HUES64 (cell line): Measurements from ENCODE around the gene IFITM10.

Experiments used
- H3K27ac ChIP-seq: 2 replicates; pipeline ENCODE4 v1.7.0; 2013; ENCODE audit warnings: low read depth, low read length, inconsistent platforms
- H3K27me3 ChIP-seq: 2 replicates; pipeline ENCODE4 v1.6.1; 2013; ENCODE audit warnings: mild to moderate bottlenecking, low read length; ENCODE audit not compliant: insufficient read depth
- H3K36me3 ChIP-seq: 2 replicates; pipeline ENCODE4 v1.6.1; 2013; ENCODE audit warnings: mild to moderate bottlenecking, low read length; ENCODE audit not compliant: insufficient read depth
- H3K4me1 ChIP-seq: 2 replicates; pipeline ENCODE4 v1.6.1; 2013; ENCODE audit warnings: mild to moderate bottlenecking, low read length, moderate library complexity; ENCODE audit not compliant: insufficient read depth
- H3K4me3 ChIP-seq: 2 replicates; pipeline ENCODE4 v1.5.1; 2013; ENCODE audit warnings: mild to moderate bottlenecking, low read length, moderate library complexity
- H3K9ac ChIP-seq: 2 replicates; pipeline ENCODE4 v1.6.1; 2013; ENCODE audit warnings: mild to moderate bottlenecking, low read depth, low read length
- H3K9me3 ChIP-seq: 2 replicates; pipeline ENCODE4 v1.6.1; 2013; ENCODE audit warnings: low read depth, low read length; ENCODE audit not compliant: insufficient read depth
- WGBS: fragments of 150-250, 120-280 bp; methylation state at CpG from one replicate; pipeline ENCODE4 v1.1.7; 2013; ENCODE audit warnings: missing lambda C conversion rate; 5-methylcytosine and 5-hydroxymethylcytosine counted together

The IFITM10 gene

DNA sequence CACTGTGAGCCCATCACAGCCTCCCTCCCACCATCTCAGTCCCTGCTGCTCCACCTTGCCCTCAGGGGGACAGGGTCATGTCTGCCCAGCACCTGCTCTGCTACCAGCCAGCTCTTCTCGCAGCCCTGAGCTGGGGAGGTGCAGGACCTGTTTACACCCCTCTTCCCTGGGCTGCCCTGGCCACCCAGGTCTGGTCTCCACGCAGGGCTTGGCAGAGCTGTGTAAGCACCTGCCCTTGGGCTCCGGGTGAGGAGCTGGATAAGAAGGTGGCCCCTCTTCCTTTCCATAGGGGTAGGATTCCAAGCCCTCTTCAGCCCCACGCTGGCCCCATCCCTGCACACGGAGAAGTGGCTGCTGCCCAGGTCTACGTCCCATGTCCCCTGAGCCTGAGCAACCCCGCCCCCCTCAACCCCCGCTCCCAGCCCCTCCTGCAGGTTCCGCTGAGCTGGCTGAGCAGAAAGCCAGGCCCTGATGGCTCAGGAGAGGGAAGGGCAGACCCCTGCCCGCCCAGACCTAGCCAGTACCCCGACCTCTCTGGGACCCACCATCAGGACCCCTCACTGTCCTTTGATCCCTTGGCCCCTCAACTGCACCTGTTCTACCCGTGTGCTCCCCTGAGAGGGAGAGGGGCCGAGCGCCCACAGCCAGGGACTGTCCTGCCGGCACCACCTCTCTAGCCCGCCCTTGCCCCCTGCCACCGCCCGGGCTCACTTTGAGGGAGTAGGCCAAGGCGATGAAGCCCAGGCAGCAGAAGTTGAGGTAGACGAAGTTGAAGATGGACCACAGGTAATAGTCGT is 3.2 kb downstream of the IFITM10 start:
- WGBS: 91% methylated on average over 21 of the region's 21 CpGs
- Histone ChIP-seq H3K27me3 (peaks cover 42% of the 10 kb centered on the region), H3K4me1 (no peaks in the 10 kb centered on the region)

DNA sequence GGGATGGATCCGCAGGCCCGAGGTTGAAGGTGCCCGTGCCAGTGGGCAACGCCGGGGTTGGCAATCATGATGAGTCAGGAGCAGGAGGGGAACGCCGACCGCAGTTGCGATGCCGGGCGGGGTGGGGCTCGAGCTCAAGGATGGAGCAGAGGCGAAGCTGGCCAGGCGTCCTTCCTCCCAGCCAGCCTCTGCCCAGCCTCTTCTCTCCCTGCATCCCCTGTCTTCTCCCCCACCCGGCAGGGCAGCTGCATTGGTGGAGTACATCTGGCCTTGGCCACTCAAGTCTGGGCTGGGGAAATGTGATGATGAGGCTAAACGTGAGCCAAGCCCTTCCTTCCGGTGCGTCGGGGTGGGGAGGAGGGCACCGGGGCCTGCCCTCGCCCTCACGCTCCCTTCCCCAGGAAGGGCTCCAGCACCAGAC is 3.9 kb downstream of the IFITM10 start:
- no peak overlapping the region for H3K27ac ChIP-seq

More for the DNA sequence above, 3.2 kb downstream of the IFITM10 start:
- no peaks in the 10 kb centered on the region for H3K36me3 ChIP-seq
- H3K9me3 ChIP-seq: no peaks in the 10 kb centered on the region
- H3K9ac ChIP-seq: no peak overlapping the region
- no peak overlapping the region for H3K4me3 ChIP-seq
- H3K27ac ChIP-seq: no peak overlapping the region

DNA sequence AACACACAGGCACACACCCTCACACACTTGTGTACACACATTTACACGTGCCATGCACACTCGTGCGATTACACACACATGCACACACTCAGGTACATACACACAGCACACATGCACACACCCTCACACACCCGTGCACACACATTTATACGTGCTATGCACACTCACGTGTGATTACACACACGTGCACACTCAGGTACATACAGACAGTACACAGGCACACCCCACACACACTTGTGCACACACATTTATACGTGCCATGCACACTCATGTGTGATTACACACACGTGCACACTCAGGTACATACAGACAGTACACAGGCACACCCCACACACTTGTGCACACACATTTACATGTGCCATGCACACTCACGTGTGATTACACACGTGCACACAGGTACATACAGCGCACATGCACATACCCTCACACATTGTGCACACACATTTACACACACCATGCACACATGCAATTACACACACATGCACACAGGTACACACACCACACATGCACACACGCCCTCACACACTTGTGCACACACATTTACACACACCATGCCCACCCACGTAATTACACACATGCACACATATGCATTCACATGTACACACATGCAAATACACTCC is 4.6 kb downstream of the IFITM10 start:
- H3K4me1 ChIP-seq: no peaks in the 10 kb centered on the region
- no peaks in the 10 kb centered on the region for H3K36me3 ChIP-seq
- H3K9me3 ChIP-seq: no peaks in the 10 kb centered on the region
- H3K9ac ChIP-seq: no peak overlapping the region
- H3K27ac ChIP-seq: no peak overlapping the region
- peaks cover 42% of the 10 kb centered on the region for H3K27me3 ChIP-seq
- H3K4me3 ChIP-seq: no peak overlapping the region
- 92% methylated on average over 14 of the region's 14 CpGs for WGBS

More for the DNA sequence above, 3.9 kb downstream of the IFITM10 start:
- H3K4me1 ChIP-seq: no peaks in the 10 kb centered on the region
- no peak overlapping the region for H3K4me3 ChIP-seq
- no peak overlapping the region for H3K9ac ChIP-seq
- WGBS: 93% methylated on average over 22 of the region's 22 CpGs
- no peaks in the 10 kb centered on the region for H3K36me3 ChIP-seq
- H3K27me3 ChIP-seq: peaks cover 42% of the 10 kb centered on the region
- H3K9me3 ChIP-seq: no peaks in the 10 kb centered on the region

DNA sequence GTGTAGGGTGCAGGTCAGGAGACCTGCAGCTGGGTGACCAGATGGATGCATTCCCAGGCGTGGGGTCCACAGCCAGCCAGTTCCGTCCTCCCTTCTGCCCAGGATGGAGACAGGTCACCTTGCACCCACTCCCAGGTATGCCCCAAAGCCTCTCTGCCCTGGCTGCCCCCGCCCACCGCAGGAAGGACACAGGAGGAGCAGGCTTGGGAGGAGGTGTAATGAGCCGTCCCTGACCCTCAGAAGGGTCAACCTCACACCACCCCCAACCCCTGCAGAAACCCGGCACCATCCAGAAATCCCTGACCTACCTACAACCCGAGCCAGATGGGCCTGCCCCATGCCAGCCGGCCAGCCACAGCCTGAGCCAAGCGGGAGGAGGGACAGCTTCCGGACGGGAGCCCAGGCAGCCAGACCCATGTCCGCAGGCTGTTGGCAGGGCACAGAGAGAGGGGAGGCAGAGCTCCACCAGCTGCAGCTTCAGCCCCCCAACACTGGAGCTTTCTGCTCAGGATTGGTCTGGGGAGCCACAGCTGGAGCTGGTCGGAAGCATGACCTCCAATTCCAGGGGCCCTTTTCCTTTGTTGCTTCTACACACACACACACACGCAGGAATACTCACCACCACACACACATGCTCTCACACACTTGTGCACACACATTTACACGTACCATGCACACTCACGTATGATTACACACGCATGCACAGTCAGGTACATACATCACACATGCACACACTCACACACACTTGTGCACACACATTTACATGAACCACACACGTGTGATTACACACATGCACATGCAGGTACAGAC is 5.3 kb downstream of the IFITM10 start:
- 90% methylated on average over 18 of the region's 18 CpGs for WGBS
- H3K27me3 ChIP-seq: peaks cover 42% of the 10 kb centered on the region

DNA sequence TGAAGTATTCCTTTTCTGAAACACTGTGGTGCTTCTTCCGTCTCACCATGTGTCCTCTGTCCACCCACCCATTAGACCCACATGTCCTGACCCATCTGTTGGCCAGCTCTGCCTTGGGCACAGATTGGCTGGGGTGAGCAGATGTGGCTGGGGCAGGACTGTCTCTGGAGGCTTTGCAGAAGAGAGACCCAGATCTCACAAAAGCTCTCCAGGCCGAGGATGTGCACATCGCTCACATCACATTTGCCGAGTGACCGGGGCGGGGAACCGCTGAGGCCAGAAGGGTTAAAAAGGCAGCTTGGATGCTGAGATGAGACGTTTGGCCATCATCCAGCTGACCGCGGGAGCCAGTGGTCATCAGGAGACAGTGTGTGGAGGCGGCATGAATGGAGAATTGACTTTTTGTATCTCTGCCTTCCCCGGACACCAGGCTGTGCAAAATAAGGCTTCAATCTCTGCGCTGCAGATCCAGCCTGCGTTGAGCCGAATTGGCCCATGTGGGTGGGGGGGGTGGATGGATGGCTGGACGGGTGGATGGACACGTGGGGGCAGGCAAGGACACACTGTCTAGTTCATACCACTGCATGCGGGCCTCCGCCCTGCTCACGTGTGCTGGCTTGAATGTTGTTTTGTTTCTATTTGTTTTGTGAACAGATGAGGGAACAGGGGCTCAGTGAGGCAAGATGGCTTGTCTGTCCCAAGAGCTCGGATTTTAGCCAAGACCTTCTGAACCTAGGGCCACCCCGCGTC is 6.1 kb downstream of the IFITM10 start:
- Histone ChIP-seq H3K27ac (no peak overlapping the region), H3K27me3 (peaks cover 37% of the 10 kb centered on the region), H3K4me3 (no peak overlapping the region), H3K9ac (no peak overlapping the region), H3K4me1 (no peaks in the 10 kb centered on the region), H3K9me3 (no peaks in the 10 kb centered on the region), H3K36me3 (no peaks in the 10 kb centered on the region)
- WGBS: 87% methylated on average over 23 of the region's 23 CpGs

More for the DNA sequence above, 5.3 kb downstream of the IFITM10 start:
- no peak overlapping the region for H3K9ac ChIP-seq
- no peak overlapping the region for H3K4me3 ChIP-seq
- H3K4me1 ChIP-seq: no peaks in the 10 kb centered on the region
- no peaks in the 10 kb centered on the region for H3K36me3 ChIP-seq
- no peak overlapping the region for H3K27ac ChIP-seq
- H3K9me3 ChIP-seq: no peaks in the 10 kb centered on the region

DNA sequence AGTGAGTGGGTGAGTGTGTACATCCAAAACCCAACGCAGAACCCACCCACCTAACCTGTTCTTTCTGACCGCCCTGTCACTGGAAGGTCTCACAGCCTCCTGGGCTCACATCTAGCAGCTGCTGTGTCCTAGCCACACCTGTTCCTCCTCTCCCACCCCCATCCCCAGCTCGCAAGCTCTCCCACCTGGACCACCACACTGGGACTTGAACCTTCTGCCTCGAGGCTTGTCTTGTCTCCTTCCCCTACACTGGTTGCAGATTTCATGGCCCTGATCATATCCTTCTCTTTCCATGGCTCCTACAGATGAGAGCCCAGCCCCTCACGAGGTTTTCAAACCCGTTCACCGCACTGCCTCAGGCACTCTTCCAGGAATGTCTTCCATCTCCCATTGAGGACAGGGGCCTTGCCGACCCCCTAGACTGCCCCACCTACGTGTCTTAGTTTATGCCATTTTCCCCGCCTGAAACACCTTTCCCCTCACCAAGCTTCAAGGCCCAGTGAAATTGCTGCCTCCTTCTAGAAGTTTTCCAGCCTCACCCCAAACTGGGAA is 6.7 kb downstream of the IFITM10 start:
- H3K36me3 ChIP-seq: no peaks in the 10 kb centered on the region
- H3K9ac ChIP-seq: no peak overlapping the region
- peaks cover 32% of the 10 kb centered on the region for H3K27me3 ChIP-seq
- H3K4me1 ChIP-seq: no peaks in the 10 kb centered on the region
- no peak overlapping the region for H3K27ac ChIP-seq
- 79% methylated on average over 10 of the region's 10 CpGs for WGBS
- H3K4me3 ChIP-seq: no peak overlapping the region
- H3K9me3 ChIP-seq: no peaks in the 10 kb centered on the region

DNA sequence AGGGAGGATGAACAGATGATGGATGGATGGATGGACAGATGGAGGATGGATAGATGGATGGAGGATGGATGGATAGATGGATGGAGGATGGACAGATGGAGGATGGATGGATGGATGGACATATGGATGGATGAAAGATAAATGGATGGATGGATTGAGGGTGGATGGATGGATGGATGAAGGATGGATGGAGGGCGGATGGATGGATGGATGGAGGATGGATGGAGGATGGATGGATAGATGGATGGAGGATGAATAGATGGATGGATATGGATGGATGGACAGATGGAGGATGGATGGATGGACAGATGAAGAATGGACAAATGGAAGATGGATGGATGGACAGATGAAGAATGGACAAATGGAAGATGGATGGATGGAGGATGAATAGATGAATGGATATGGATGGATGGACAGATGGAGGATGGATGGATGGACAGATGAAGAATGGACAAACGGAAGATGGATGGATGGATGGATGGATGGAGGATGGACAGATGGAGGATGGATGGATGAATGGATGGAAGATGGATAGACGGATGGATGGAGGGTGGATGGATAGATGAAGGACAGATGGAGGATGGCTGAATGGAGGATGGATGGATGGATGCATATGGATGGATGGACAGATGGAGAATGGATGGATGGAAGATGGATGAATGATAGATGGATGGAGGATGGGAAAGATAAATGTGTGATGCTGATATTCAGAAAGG is 7.4 kb downstream of the IFITM10 start:
- Histone ChIP-seq H3K4me1 (no peaks in the 10 kb centered on the region), H3K9me3 (no peaks in the 10 kb centered on the region), H3K4me3 (no peak overlapping the region), H3K36me3 (no peaks in the 10 kb centered on the region), H3K27me3 (peaks cover 25% of the 10 kb centered on the region), H3K27ac (no peak overlapping the region), H3K9ac (no peak overlapping the region)
- 87% methylated on average over 3 of the region's 3 CpGs for WGBS

DNA sequence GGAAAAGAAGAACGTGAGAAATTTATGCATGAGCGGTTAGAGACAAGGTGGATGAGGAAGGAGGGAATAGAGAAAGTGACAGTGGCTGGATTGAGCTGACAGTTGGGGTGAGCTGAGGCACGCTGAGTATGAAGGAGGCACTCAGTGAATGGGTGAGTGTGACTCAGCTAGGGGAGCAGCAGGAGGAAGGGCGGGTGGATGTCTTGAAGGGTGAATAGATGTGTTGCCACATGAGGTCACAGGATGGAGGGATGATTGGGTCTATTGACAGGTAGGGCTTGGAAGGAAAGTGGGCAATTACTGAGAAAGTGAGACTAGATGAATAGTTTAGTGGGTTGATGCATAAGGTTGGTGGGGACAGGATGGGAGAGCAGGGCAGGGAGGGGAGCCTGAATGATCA is 8.0 kb downstream of the IFITM10 start:
- no peaks in the 10 kb centered on the region for H3K36me3 ChIP-seq
- 60% methylated on average over 4 of the region's 4 CpGs for WGBS
- no peaks in the 10 kb centered on the region for H3K4me1 ChIP-seq
- no peak overlapping the region for H3K27ac ChIP-seq
- peaks cover under 1% of the 10 kb centered on the region; the same call in 1 of the 2 replicates for H3K9me3 ChIP-seq
- no peak overlapping the region for H3K9ac ChIP-seq
- peaks cover 19% of the 10 kb centered on the region for H3K27me3 ChIP-seq
- H3K4me3 ChIP-seq: no peak overlapping the region

DNA sequence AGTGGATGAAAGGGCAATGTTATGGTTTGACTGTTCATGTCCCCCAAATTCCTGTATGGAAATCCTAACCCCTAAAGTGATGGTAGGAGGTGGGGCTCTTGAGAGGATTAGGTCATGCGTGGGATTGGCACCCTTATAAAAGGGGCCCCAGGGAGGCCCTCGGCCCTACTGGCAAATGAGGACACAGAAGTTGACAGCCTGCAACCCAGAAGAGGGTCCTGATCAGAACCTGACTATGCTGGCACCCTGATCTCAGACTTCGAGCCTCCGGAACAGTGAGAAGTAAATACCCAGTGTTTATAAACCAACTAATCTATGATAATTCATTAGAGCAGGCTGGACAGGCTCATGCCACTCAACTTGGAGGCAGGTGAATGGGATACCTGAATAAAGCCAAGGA is 8.7 kb downstream of the IFITM10 start:
- Histone ChIP-seq H3K27me3 (peaks cover 14% of the 10 kb centered on the region), H3K27ac (no peak overlapping the region), H3K4me1 (no peaks in the 10 kb centered on the region), H3K9ac (no peak overlapping the region), H3K36me3 (no peaks in the 10 kb centered on the region), H3K9me3 (peaks cover 7% of the 10 kb centered on the region; the same call in 1 of the 2 replicates), H3K4me3 (no peak overlapping the region)
- WGBS: 89% methylated on average over 4 of the region's 4 CpGs
